PC-3 (cell line): Measurements from ENCODE around the gene SLC6A1. TPM values are rescaled to one million over a fixed set of nuclear protein-coding genes. Genes with fewer than 3 reads are reported as not detected.

Experiments used
- ATAC-seq: fragments of 200-7000 bp; cut with Tn5 transposase; 2 replicates; pipeline ENCODE4 v1.9.1; 2020; ENCODE audit warnings: mild to moderate bottlenecking, moderate library complexity
- BruUV-seq: library from RNA; stranded (reverse); fragments of 400-500 nt; replicated peaks from 2 replicates; lab custom pipeline; 2021; lab: Mats Ljungman, UMichigan
- CTCF ChIA-PET: fragments of 300-600 bp; sonication (Branson Sonifier 250); formaldehyde crosslinking; loops from one replicate; lab custom pipeline; 2022; ENCODE audit warnings: antibody characterized with exemption; lab: Charles Lee
- POLR2A ChIA-PET: fragments of 300-600 bp; sonication (Branson Sonifier 250); formaldehyde crosslinking; loops from one replicate; lab custom pipeline; 2022; ENCODE audit warnings: antibody characterized with exemption; ENCODE audit not compliant: unreplicated experiment; lab: Charles Lee
- DNase-seq: peaks from one replicate; pipeline ENCODE4 v3.0.0-alpha.2; 2015
- H2AFZ ChIP-seq: fragments of 300-600 bp; sonication (generic); 2 replicates; pipeline ENCODE4 v1.6.0; 2016; ENCODE audit warnings: antibody characterized with exemption, low read length
- H3F3A ChIP-seq: fragments of 300-600 bp; sonication (generic); one replicate; pipeline ENCODE4 v1.6.0; 2017; ENCODE audit warnings: antibody characterized with exemption, low read length, control low read depth, mild to moderate bottlenecking; ENCODE audit not compliant: unreplicated experiment
- H3K27ac ChIP-seq: fragments of 300-600 bp; sonication (generic); 2 replicates; pipeline ENCODE4 v1.5.1; 2016; ENCODE audit warnings: mild to moderate bottlenecking, low read length
- H3K27me3 ChIP-seq: fragments of 300-600 bp; sonication (generic); 2 replicates; pipeline ENCODE4 v1.6.1; 2016; ENCODE audit warnings: low read length, mixed read lengths
- H3K36me3 ChIP-seq: fragments of 300-600 bp; sonication (generic); 2 replicates; pipeline ENCODE4 v1.6.1; 2016; ENCODE audit warnings: low read depth, mixed run types, low read length, mixed read lengths
- H3K4me1 ChIP-seq: fragments of 300-600 bp; sonication (generic); 2 replicates; pipeline ENCODE4 v1.5.1; 2016; ENCODE audit warnings: low read length; ENCODE audit not compliant: insufficient read depth
- H3K4me2 ChIP-seq: fragments of 300-600 bp; sonication (generic); 2 replicates; pipeline ENCODE4 v1.6.0; 2016; ENCODE audit warnings: low read length
- H3K4me3 ChIP-seq: fragments of 300-600 bp; sonication (generic); 2 replicates; pipeline ENCODE4 v1.5.1; 2016; ENCODE audit warnings: mild to moderate bottlenecking, low read length, mixed read lengths
- H3K79me2 ChIP-seq: fragments of 300-600 bp; sonication (generic); 2 replicates; pipeline ENCODE4 v1.6.1; 2017; ENCODE audit warnings: low read length, mixed read lengths
- H3K9ac ChIP-seq: fragments of 300-600 bp; sonication (generic); 2 replicates; pipeline ENCODE4 v1.6.0; 2016; ENCODE audit warnings: mild to moderate bottlenecking, low read length
- H3K9me2 ChIP-seq: fragments of 300-600 bp; sonication (generic); replicated peaks from 2 replicates; pipeline ENCODE4 v1.6.1; 2016; ENCODE audit warnings: mixed run types, low read length, mixed read lengths
- H3K9me3 ChIP-seq: fragments of 300-600 bp; sonication (generic); 2 replicates; pipeline ENCODE4 v1.6.1; 2016; ENCODE audit warnings: low read length, mixed read lengths
- H4K20me1 ChIP-seq: fragments of 300-600 bp; sonication (generic); 2 replicates; pipeline ENCODE4 v1.6.1; 2016; ENCODE audit warnings: low read length, mixed read lengths
- EZH2 ChIP-seq: fragments of 300-600 bp; sonication (generic); IDR thresholded peaks from one replicate; pipeline ENCODE4 v1.6.1; 2017; ENCODE audit warnings: antibody characterized with exemption, mild to moderate bottlenecking, low read length; ENCODE audit not compliant: unreplicated experiment
- EZH2phosphoT487 ChIP-seq: fragments of 300-600 bp; sonication (generic); IDR thresholded peaks from 2 replicates; pipeline ENCODE4 v1.6.1; 2018; ENCODE audit warnings: mild to moderate bottlenecking, antibody characterized with exemption, low read length, borderline replicate concordance
- intact Hi-C: fragments of 100-400 bp; cut with micrococcal nuclease; formaldehyde crosslinking; loops from 2 replicates; pipeline ENCODE4 v1.9.0; 2023
- total RNA-seq: library from RNA; depleted of rRNA; stranded (reverse); fragments of >200 nt; gene quantifications from 2 replicates; pipeline ENCODE4 v1.2.3, GENCODE V29; 2014
- TF ChIP-seq, protein P1 (sequence below): fragments of 300-600 bp; sonication (generic); conservative IDR thresholded peaks from 2 replicates; pipeline ENCODE4 v1.5.1; 2017; ENCODE audit warnings: antibody characterized with exemption, low read depth, mild to moderate bottlenecking, low read length

Gene SLC6A1
- total RNA-seq, 1 experiment from 2014 or later: not detected

DNA sequence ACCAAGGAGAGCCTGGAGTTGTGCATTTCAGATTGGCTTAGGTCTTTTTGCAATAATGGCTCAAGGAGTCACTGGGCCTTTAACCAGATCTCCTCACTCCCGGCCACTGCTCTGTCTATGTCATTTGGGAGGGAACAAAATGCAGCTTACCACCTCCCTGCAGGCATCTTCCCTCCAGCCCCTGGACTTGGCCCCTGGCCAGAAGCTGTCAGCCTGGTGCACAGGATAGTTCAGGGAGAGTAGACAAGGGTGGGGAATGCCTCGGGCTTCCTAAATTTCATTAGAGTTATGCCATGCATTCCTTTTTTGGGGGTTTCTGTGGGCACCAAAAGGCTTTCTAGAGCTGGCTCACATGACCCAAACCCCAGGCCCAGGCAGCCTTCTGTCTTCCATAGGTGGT lies 91.5 kb downstream of the SLC6A1 start:
- Histone ChIP-seq H3K27ac (no peak overlapping the region), H4K20me1 (no peaks in the 10 kb centered on the region), H3K9ac (no peak overlapping the region), H3K79me2 (no peaks in the 10 kb centered on the region), H3K9me3 (no peaks in the 10 kb centered on the region), H3K4me3 (no peak overlapping the region), H3K36me3 (no peaks in the 10 kb centered on the region), H3K27me3 (no peaks in the 10 kb centered on the region), H3K4me1 (peaks cover 45% of the 10 kb centered on the region), H3F3A (no peaks in the 10 kb centered on the region), H3K4me2 (no peak overlapping the region), H3K9me2 (no peaks in the 10 kb centered on the region), H2AFZ (no peak overlapping the region)
- POLR2A ChIA-PET: interaction anchor here (0.6 kb wide), 1 partner anchor 14 kb away, joined by 4 read pairs; no protein-coding TSS in a partner anchor
- no peak for ATAC-seq
- intact Hi-C loops: no loop called here
- CTCF ChIA-PET: no interaction called here
- no peak for TF ChIP-seq EZH2phosphoT487
- TF ChIP-seq, protein P1, sequence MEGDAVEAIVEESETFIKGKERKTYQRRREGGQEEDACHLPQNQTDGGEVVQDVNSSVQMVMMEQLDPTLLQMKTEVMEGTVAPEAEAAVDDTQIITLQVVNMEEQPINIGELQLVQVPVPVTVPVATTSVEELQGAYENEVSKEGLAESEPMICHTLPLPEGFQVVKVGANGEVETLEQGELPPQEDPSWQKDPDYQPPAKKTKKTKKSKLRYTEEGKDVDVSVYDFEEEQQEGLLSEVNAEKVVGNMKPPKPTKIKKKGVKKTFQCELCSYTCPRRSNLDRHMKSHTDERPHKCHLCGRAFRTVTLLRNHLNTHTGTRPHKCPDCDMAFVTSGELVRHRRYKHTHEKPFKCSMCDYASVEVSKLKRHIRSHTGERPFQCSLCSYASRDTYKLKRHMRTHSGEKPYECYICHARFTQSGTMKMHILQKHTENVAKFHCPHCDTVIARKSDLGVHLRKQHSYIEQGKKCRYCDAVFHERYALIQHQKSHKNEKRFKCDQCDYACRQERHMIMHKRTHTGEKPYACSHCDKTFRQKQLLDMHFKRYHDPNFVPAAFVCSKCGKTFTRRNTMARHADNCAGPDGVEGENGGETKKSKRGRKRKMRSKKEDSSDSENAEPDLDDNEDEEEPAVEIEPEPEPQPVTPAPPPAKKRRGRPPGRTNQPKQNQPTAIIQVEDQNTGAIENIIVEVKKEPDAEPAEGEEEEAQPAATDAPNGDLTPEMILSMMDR: no peak
- no peak for TF ChIP-seq EZH2
- peak; percentile 26 for DNase-seq
- BruUV-seq: no TSS peak

DNA sequence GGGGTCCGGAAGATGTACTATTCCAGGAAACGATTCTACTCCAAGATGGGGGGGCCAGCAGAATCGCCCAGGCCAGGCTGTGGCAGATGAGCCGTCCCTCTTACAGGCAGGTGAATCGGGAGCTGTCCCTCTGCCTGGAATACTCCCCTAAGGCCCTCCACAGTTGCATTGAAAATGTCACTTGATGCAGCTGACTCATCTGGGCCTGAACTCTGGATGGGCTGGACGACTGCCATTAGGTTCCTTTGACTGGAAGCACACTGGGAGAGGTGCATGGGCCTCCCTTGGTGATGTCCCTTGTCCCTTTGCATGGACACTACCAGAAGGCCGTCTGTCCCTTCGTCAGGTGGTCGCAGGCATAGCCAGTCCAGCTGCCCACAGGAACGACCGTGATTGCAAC lies 92.1 kb downstream of the SLC6A1 start:
- Histone ChIP-seq H2AFZ (no peak overlapping the region), H3K9ac (no peak overlapping the region), H3K9me2 (no peaks in the 10 kb centered on the region), H3K79me2 (no peaks in the 10 kb centered on the region), H3K27ac (peak overlapping the region; percentile 53), H3K9me3 (no peaks in the 10 kb centered on the region), H3K36me3 (no peaks in the 10 kb centered on the region), H3K4me2 (no peak overlapping the region), H4K20me1 (no peaks in the 10 kb centered on the region), H3K4me1 (peaks cover 41% of the 10 kb centered on the region), H3K4me3 (no peak overlapping the region), H3F3A (no peaks in the 10 kb centered on the region), H3K27me3 (no peaks in the 10 kb centered on the region)
- TF ChIP-seq EZH2phosphoT487 (no peak), EZH2 (no peak)
- TF ChIP-seq, protein P1: no peak
- ChIA-PET POLR2A (no interaction called here), CTCF (no interaction called here)
- ATAC-seq: peak; percentile 29
- BruUV-seq: no TSS peak
- intact Hi-C loops: no loop called here
- peak; percentile 20 for DNase-seq

DNA sequence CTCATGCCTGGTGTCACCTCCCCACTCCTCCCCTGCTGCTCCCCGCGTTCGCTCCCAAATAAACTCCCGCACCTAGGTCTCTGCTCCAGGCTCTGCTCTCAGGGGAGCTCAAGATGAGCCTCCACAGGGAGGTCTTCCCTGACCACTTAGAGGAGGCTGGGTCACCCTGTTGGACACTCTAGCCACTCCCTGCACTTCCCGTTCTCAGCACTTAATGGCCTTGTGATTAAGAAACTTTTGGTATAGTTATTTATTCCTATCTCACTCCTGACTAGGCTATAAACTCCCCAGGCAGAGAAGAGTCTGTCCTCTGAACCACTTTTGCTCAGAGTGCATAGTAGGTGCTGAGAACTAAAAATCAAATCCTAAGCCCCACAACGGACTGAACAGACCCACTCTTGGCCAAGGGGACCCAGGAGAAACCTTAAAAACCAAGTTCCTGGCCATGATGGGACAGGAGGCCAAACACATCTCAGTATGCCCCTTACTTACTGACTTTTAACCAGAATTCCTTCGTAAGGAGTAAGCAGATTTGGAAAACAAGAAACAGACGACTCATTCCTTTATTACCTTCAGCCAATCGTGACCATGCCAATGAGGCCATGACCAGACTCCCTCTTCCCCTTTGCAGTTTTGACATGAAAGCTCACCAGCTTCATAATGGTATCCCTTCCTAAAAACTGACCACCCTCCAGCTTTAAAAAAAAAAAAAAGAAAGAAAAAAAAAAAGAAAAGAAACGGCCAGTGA lies 92.7 kb downstream of the SLC6A1 start:
- TF ChIP-seq EZH2 (no peak), EZH2phosphoT487 (no peak)
- TF ChIP-seq, protein P1: no peak
- CTCF ChIA-PET: no interaction called here
- BruUV-seq: no TSS peak
- DNase-seq: peak; percentile 50
- Histone ChIP-seq H2AFZ (0 out of 2 replicates have a peak overlapping the region, but pooled peaks have one; percentile 49), H4K20me1 (no peaks in the 10 kb centered on the region), H3K9ac (no peak overlapping the region), H3K4me1 (peaks cover 35% of the 10 kb centered on the region), H3K27ac (peak overlapping the region; percentile 53), H3F3A (no peaks in the 10 kb centered on the region), H3K79me2 (no peaks in the 10 kb centered on the region), H3K4me3 (no peak overlapping the region), H3K4me2 (peak overlapping the region; percentile 49), H3K9me3 (no peaks in the 10 kb centered on the region), H3K27me3 (no peaks in the 10 kb centered on the region), H3K36me3 (no peaks in the 10 kb centered on the region), H3K9me2 (no peaks in the 10 kb centered on the region)
- POLR2A ChIA-PET: no interaction called here
- 0 out of 2 replicates have a peak, but pooled peaks have one; percentile 6 for ATAC-seq
- intact Hi-C loops: no loop called here
